HepG2 (cell line): ENCODE measurements around the gene LAPTM4A. TPM values are rescaled to one million over a fixed set of nuclear protein-coding genes. Genes with fewer than 3 reads are reported as not detected.

ENCODE experiments used
- CREM ChIP-seq, 2 experiments: sonication (generic) in 1 of 2; formaldehyde crosslinking in 1 of 2; IDR thresholded peaks; 2 replicates each; pipeline versions ENCODE4 v1.4.0 to v1.6.1; 2016 to 2020; ENCODE audit warnings: antibody characterized with exemption in 1 of 2, mild to moderate bottlenecking in 1 of 2, missing genetic modification reagents in 1 of 2
- ELF1 ChIP-seq: sonication (generic); formaldehyde crosslinking; IDR thresholded peaks from 2 replicates; pipeline ENCODE4 v1.4.0; 2020; ENCODE audit warnings: missing genetic modification reagents
- HDAC6 ChIP-seq: fragments of 200-600 bp; sonication (generic); IDR thresholded peaks from 2 replicates; pipeline ENCODE4 v1.7.0; 2017; ENCODE audit warnings: mild to moderate bottlenecking, antibody characterized with exemption, low read length, low read depth
- ZNF570 ChIP-seq: sonication (generic); formaldehyde crosslinking; IDR thresholded peaks from 2 replicates; pipeline ENCODE4 v1.4.0; 2020; ENCODE audit warnings: mild to moderate bottlenecking, missing genetic modification reagents, borderline replicate concordance
- polyA plus RNA-seq, 8 experiments: library from polyadenylated mRNA; depleted of rRNA in 3 of 8; stranded (reverse) in 7 of 8; unstranded in 1 of 8; fragments of >200 nt; fragmentation: Illumina TruSeq in 4 of 8; extraction: Trizol in 4 of 8; gene quantifications; 2 replicates each; pipeline versions ENCODE4 v1.2.1 to v1.2.3, GENCODE V29; 2011 to 2016; ENCODE audit warnings: low read depth in 4 of 8, missing spikeins in 1 of 8, mixed read lengths in 1 of 8; ENCODE audit not compliant: insufficient read depth in 1 of 8
- total RNA-seq, 5 experiments: library from RNA; depleted of rRNA; stranded (reverse); fragments of >200 nt; fragmentation: Illumina TruSeq; extraction: Trizol; gene quantifications; 2 replicates each; pipeline ENCODE4 v1.2.3, GENCODE V29; 2016; ENCODE audit warnings: low read depth in 1 of 5
- TF ChIP-seq, protein P1 (sequence below), 2 experiments: fragments of 450-650 bp in 1 of 2; sonication (generic) in 1 of 2; formaldehyde crosslinking in 1 of 2; IDR thresholded peaks; 2 replicates each; pipeline versions ENCODE4 v1.6.1 to v1.8.0; 2016 to 2022; ENCODE audit warnings: antibody characterized with exemption in 1 of 2, mild to moderate bottlenecking in 1 of 2, missing genetic modification reagents in 1 of 2
- TF ChIP-seq, protein P2 (sequence below): sonication (generic); formaldehyde crosslinking; IDR thresholded peaks from 2 replicates; pipeline ENCODE4 v1.4.0; 2020; ENCODE audit warnings: missing genetic modification reagents
- TF ChIP-seq, protein P3 (sequence below): sonication (generic); formaldehyde crosslinking; IDR thresholded peaks from 2 replicates; pipeline ENCODE4 v1.4.0; 2020; ENCODE audit warnings: mild to moderate bottlenecking, missing genetic modification reagents
- TF ChIP-seq, protein P4 (sequence below): sonication (generic); formaldehyde crosslinking; IDR thresholded peaks from 2 replicates; pipeline ENCODE4 v1.8.1; 2022; ENCODE audit warnings: low read depth, mild to moderate bottlenecking, missing genetic modification reagents
- TF ChIP-seq, protein P5 (sequence below): sonication (generic); formaldehyde crosslinking; IDR thresholded peaks from 2 replicates; pipeline ENCODE4 v1.4.0; 2020; ENCODE audit warnings: mild to moderate bottlenecking, missing genetic modification reagents, borderline replicate concordance

Gene LAPTM4A
- total and polyA plus RNA-seq, 2 of the 13 experiments (the other 11 are each of a cell fraction or from before 2014, with no cell fraction given), result 116 to 558 TPM

DNA sequence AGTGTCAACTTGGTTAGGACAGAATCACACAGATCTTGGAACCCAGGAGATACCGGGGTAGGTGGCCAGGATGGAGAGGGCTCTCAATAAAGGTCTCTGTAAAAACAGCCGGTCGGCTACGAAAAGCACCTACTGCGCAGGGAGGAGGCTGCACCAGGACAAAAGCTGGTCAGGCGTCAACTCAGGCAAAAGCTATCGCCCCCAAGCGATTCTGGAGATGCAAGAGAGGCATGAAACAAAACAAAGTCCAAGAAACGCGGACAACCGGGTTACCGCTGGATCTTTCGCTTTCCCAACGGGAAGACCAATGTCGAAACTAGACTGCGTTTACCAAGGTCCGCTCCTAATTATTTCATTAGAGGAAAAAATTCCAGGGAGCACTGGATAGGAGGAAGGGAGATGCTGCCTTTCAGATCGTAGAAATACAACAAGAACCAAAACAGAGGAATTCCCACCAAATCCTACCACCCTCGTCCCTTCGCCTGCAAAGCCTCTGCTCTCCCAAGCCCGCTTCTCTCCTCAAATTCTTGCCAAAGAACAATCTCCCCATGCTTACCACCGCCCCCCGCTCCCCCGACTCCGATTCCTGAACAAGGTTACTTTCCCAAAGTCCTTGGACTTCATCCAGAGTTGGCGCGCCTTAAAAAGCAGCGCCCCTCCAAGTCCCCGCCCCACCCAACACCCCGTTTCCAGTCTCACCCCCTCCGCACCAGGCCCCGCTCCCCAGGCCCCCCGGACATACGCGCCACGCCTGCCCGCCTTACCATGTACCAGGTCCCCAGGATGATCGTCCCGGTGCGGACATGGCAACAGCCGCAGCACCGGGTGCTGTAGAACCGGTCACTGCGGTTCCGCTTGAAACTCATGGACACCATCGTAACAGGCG, 539 bp downstream of the LAPTM4A start (continued):
- TF ChIP-seq, protein P1, sequence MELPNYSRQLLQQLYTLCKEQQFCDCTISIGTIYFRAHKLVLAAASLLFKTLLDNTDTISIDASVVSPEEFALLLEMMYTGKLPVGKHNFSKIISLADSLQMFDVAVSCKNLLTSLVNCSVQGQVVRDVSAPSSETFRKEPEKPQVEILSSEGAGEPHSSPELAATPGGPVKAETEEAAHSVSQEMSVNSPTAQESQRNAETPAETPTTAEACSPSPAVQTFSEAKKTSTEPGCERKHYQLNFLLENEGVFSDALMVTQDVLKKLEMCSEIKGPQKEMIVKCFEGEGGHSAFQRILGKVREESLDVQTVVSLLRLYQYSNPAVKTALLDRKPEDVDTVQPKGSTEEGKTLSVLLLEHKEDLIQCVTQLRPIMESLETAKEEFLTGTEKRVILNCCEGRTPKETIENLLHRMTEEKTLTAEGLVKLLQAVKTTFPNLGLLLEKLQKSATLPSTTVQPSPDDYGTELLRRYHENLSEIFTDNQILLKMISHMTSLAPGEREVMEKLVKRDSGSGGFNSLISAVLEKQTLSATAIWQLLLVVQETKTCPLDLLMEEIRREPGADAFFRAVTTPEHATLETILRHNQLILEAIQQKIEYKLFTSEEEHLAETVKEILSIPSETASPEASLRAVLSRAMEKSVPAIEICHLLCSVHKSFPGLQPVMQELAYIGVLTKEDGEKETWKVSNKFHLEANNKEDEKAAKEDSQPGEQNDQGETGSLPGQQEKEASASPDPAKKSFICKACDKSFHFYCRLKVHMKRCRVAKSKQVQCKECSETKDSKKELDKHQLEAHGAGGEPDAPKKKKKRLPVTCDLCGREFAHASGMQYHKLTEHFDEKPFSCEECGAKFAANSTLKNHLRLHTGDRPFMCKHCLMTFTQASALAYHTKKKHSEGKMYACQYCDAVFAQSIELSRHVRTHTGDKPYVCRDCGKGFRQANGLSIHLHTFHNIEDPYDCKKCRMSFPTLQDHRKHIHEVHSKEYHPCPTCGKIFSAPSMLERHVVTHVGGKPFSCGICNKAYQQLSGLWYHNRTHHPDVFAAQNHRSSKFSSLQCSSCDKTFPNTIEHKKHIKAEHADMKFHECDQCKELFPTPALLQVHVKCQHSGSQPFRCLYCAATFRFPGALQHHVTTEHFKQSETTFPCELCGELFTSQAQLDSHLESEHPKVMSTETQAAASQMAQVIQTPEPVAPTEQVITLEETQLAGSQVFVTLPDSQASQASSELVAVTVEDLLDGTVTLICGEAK (IDR thresholded peaks at IDR 0.05), result no peak
- TF ChIP-seq, protein P1 (CRISPR knock-in tag; IDR thresholded peaks at IDR 0.05), result no peak; the same call in 1 of the 2 replicates
- TF ChIP-seq, protein P2, sequence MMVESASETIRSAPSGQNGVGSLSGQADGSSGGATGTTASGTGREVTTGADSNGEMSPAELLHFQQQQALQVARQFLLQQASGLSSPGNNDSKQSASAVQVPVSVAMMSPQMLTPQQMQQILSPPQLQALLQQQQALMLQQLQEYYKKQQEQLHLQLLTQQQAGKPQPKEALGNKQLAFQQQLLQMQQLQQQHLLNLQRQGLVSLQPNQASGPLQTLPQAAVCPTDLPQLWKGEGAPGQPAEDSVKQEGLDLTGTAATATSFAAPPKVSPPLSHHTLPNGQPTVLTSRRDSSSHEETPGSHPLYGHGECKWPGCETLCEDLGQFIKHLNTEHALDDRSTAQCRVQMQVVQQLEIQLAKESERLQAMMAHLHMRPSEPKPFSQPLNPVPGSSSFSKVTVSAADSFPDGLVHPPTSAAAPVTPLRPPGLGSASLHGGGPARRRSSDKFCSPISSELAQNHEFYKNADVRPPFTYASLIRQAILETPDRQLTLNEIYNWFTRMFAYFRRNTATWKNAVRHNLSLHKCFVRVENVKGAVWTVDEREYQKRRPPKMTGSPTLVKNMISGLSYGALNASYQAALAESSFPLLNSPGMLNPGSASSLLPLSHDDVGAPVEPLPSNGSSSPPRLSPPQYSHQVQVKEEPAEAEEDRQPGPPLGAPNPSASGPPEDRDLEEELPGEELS (CRISPR knock-in tag), result peak; percentile 58; the same call in 1 of the 2 replicates
- TF ChIP-seq ELF1 (CRISPR knock-in tag) (0 out of 2 replicates have a peak, but pooled peaks have one; percentile 18), HDAC6 (no peak), ZNF570 (CRISPR knock-in tag) (0 out of 2 replicates have a peak, but pooled peaks have one; percentile 27), CREM (IDR thresholded peaks at IDR 0.05) (peak; percentile 33; the same call in 1 of the 2 replicates), CREM (CRISPR knock-in tag; IDR thresholded peaks at IDR 0.05) (no peak)
- TF ChIP-seq, protein P3, sequence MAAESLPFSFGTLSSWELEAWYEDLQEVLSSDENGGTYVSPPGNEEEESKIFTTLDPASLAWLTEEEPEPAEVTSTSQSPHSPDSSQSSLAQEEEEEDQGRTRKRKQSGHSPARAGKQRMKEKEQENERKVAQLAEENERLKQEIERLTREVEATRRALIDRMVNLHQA, result 0 out of 2 replicates have a peak, but pooled peaks have one; percentile 28
- TF ChIP-seq, protein P4, sequence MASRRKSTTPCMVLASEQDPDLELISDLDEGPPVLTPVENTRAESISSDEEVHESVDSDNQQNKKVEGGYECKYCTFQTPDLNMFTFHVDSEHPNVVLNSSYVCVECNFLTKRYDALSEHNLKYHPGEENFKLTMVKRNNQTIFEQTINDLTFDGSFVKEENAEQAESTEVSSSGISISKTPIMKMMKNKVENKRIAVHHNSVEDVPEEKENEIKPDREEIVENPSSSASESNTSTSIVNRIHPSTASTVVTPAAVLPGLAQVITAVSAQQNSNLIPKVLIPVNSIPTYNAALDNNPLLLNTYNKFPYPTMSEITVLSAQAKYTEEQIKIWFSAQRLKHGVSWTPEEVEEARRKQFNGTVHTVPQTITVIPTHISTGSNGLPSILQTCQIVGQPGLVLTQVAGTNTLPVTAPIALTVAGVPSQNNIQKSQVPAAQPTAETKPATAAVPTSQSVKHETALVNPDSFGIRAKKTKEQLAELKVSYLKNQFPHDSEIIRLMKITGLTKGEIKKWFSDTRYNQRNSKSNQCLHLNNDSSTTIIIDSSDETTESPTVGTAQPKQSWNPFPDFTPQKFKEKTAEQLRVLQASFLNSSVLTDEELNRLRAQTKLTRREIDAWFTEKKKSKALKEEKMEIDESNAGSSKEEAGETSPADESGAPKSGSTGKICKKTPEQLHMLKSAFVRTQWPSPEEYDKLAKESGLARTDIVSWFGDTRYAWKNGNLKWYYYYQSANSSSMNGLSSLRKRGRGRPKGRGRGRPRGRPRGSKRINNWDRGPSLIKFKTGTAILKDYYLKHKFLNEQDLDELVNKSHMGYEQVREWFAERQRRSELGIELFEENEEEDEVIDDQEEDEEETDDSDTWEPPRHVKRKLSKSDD (CRISPR knock-in tag), result no peak
- TF ChIP-seq, protein P5, sequence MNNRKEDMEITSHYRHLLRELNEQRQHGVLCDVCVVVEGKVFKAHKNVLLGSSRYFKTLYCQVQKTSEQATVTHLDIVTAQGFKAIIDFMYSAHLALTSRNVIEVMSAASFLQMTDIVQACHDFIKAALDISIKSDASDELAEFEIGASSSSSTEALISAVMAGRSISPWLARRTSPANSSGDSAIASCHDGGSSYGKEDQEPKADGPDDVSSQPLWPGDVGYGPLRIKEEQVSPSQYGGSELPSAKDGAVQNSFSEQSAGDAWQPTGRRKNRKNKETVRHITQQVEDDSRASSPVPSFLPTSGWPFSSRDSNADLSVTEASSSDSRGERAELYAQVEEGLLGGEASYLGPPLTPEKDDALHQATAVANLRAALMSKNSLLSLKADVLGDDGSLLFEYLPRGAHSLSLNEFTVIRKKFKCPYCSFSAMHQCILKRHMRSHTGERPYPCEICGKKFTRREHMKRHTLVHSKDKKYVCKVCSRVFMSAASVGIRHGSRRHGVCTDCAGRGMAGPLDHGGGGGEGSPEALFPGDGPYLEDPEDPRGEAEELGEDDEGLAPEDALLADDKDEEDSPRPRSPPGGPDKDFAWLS (CRISPR knock-in tag), result 0 out of 2 replicates have a peak, but pooled peaks have one; percentile 5
